HEK293 (cell line): ENCODE measurements around the gene ABCA2.
A peak's percentile ranks its signal among the peaks of the same experiment; 100 is the strongest.

Experiments used
- CTCF ChIA-PET: fragments of 350-600 bp; formaldehyde crosslinking; extraction: SDS; loops from one replicate; lab custom pipeline; 2021; ENCODE audit warnings: antibody characterized with exemption; lab: Yijun Ruan, JAX
- POLR2A ChIA-PET: fragments of 300-600 bp; formaldehyde crosslinking; extraction: SDS; loops from one replicate; lab custom pipeline; 2020; ENCODE audit warnings: antibody characterized with exemption, inconsistent platforms; lab: Yijun Ruan, JAX
- H3K27ac ChIP-seq: fragments of 200-500 bp; sonication (Bioruptor generic); 2 replicates; pipeline ENCODE4 v1.5.1; 2014; ENCODE audit warnings: low read depth, low read length, control low read depth, inconsistent platforms; ENCODE audit errors: extremely low read depth
- H3K36me3 ChIP-seq, 2 experiments: fragments of 200-500 bp in 1 of 2; sonication (Bioruptor generic) in 1 of 2; 1 replicate in 1 of 2; 2 replicates in 1 of 2; pipeline ENCODE4 v1.5.1; 2014 to 2017; ENCODE audit warnings: inconsistent platforms in 2 of 2, low read length in 2 of 2; ENCODE audit not compliant: control insufficient read depth in 2 of 2, insufficient read depth in 1 of 2
- H3K4me1 ChIP-seq: fragments of 200-500 bp; sonication (Bioruptor generic); 2 replicates; pipeline ENCODE4 v1.5.1; 2014; ENCODE audit warnings: mild to moderate bottlenecking, low read length, inconsistent platforms; ENCODE audit not compliant: control insufficient read depth, insufficient read depth
- H3K4me3 ChIP-seq: 2 replicates; pipeline ENCODE4 v1.5.1; 2011; ENCODE audit warnings: low read depth, mild to moderate bottlenecking, control low read depth, low read length, moderate library complexity
- H3K9me3 ChIP-seq: fragments of 200-500 bp; sonication (Bioruptor generic); 2 replicates; pipeline ENCODE4 v1.5.1; 2014; ENCODE audit warnings: low read depth, low read length, inconsistent platforms; ENCODE audit not compliant: control insufficient read depth, insufficient read depth
- KLF1 ChIP-seq: fragments of 450-650 bp; formaldehyde crosslinking; IDR thresholded peaks from 2 replicates; pipeline ENCODE4 v1.5.1; 2016; ENCODE audit warnings: missing biosample characterization, missing genetic modification characterization
- KLF7 ChIP-seq: fragments of 450-650 bp; formaldehyde crosslinking; IDR thresholded peaks from 2 replicates; pipeline ENCODE4 v1.5.1; 2016; ENCODE audit warnings: missing biosample characterization, missing genetic modification characterization, borderline replicate concordance
- KLF8 ChIP-seq: fragments of 450-650 bp; formaldehyde crosslinking; IDR thresholded peaks from 2 replicates; pipeline ENCODE4 v1.5.1; 2016; ENCODE audit warnings: missing biosample characterization, missing genetic modification characterization
- KLF9 ChIP-seq: fragments of 450-650 bp; formaldehyde crosslinking; IDR thresholded peaks from 2 replicates; pipeline ENCODE4 v1.5.1; 2016; ENCODE audit warnings: missing biosample characterization, missing genetic modification characterization, low read depth
- PRDM1 ChIP-seq: fragments of 450-650 bp; formaldehyde crosslinking; IDR thresholded peaks from 2 replicates; pipeline ENCODE4; 2016; ENCODE audit warnings: missing biosample characterization, missing genetic modification characterization
- PRDM10 ChIP-seq: fragments of 450-650 bp; formaldehyde crosslinking; IDR thresholded peaks from 2 replicates; pipeline ENCODE4 v1.5.1; 2016; ENCODE audit warnings: missing biosample characterization, missing genetic modification characterization
- PRDM6 ChIP-seq: fragments of 450-650 bp; formaldehyde crosslinking; IDR thresholded peaks from 2 replicates; pipeline ENCODE4 v1.5.1; 2017; ENCODE audit warnings: missing biosample characterization, missing genetic modification characterization
- SALL2 ChIP-seq: fragments of 450-650 bp; formaldehyde crosslinking; IDR thresholded peaks from 2 replicates; pipeline ENCODE4 v1.5.0; 2017; ENCODE audit warnings: missing biosample characterization, mild to moderate bottlenecking, missing genetic modification characterization, borderline replicate concordance
- ZFHX2 ChIP-seq: fragments of 450-650 bp; formaldehyde crosslinking; conservative IDR thresholded peaks from 2 replicates; pipeline ENCODE4 v1.5.1; 2016; ENCODE audit warnings: missing biosample characterization, missing genetic modification characterization
- ZNF133 ChIP-seq: fragments of 450-650 bp; formaldehyde crosslinking; IDR thresholded peaks from 2 replicates; pipeline ENCODE4 v1.5.1; 2016; ENCODE audit warnings: missing biosample characterization, missing genetic modification characterization
- ZNF138 ChIP-seq: fragments of 450-650 bp; formaldehyde crosslinking; IDR thresholded peaks from 2 replicates; pipeline ENCODE4 v1.5.1; 2016; ENCODE audit warnings: missing biosample characterization, missing genetic modification characterization, borderline replicate concordance
- ZNF221 ChIP-seq: fragments of 450-650 bp; formaldehyde crosslinking; IDR thresholded peaks from 2 replicates; pipeline ENCODE4 v1.5.1; 2017; ENCODE audit warnings: missing biosample characterization, missing genetic modification characterization, borderline replicate concordance
- ZNF280C ChIP-seq: fragments of 450-650 bp; formaldehyde crosslinking; IDR thresholded peaks from 2 replicates; pipeline ENCODE4 v1.5.1; 2016; ENCODE audit warnings: missing biosample characterization, missing genetic modification characterization
- ZNF302 ChIP-seq: fragments of 450-650 bp; formaldehyde crosslinking; IDR thresholded peaks from 2 replicates; pipeline ENCODE4 v1.5.1; 2016; ENCODE audit warnings: missing biosample characterization, missing genetic modification characterization, low read depth
- ZNF416 ChIP-seq: fragments of 450-650 bp; formaldehyde crosslinking; IDR thresholded peaks from 2 replicates; pipeline ENCODE4 v1.5.1; 2016; ENCODE audit warnings: missing biosample characterization, missing genetic modification characterization
- ZNF488 ChIP-seq: fragments of 450-650 bp; formaldehyde crosslinking; IDR thresholded peaks from 2 replicates; pipeline ENCODE4 v1.5.1; 2016; ENCODE audit warnings: missing biosample characterization, missing genetic modification characterization
- ZNF555 ChIP-seq: fragments of 450-650 bp; formaldehyde crosslinking; conservative IDR thresholded peaks from 2 replicates; pipeline ENCODE4 v1.5.1; 2017; ENCODE audit warnings: missing biosample characterization, mild to moderate bottlenecking, missing genetic modification characterization, inconsistent platforms
- ZNF600 ChIP-seq: fragments of 450-650 bp; formaldehyde crosslinking; IDR thresholded peaks from 2 replicates; pipeline ENCODE4 v1.5.1; 2016; ENCODE audit warnings: missing biosample characterization, missing genetic modification characterization
- ZNF610 ChIP-seq: fragments of 450-650 bp; formaldehyde crosslinking; IDR thresholded peaks from 2 replicates; pipeline ENCODE4 v1.5.1; 2016; ENCODE audit warnings: missing biosample characterization, missing genetic modification characterization, borderline replicate concordance
- ZNF629 ChIP-seq: fragments of 450-650 bp; formaldehyde crosslinking; IDR thresholded peaks from 2 replicates; pipeline ENCODE4 v1.5.1; 2017; ENCODE audit warnings: missing biosample characterization, missing genetic modification characterization
- ZNF704 ChIP-seq: fragments of 450-650 bp; formaldehyde crosslinking; IDR thresholded peaks from 2 replicates; pipeline ENCODE4 v1.5.1; 2016; ENCODE audit warnings: missing biosample characterization, missing genetic modification characterization
- ZNF843 ChIP-seq: fragments of 450-650 bp; formaldehyde crosslinking; IDR thresholded peaks from 2 replicates; pipeline ENCODE4 v1.5.1; 2016; ENCODE audit warnings: missing biosample characterization, missing genetic modification characterization
- ZSCAN30 ChIP-seq: fragments of 450-650 bp; IDR thresholded peaks from 2 replicates; pipeline ENCODE4 v1.5.1; 2018; ENCODE audit warnings: missing biosample characterization, mild to moderate bottlenecking, missing genetic modification characterization, moderate library complexity

ABCA2 gene

DNA sequence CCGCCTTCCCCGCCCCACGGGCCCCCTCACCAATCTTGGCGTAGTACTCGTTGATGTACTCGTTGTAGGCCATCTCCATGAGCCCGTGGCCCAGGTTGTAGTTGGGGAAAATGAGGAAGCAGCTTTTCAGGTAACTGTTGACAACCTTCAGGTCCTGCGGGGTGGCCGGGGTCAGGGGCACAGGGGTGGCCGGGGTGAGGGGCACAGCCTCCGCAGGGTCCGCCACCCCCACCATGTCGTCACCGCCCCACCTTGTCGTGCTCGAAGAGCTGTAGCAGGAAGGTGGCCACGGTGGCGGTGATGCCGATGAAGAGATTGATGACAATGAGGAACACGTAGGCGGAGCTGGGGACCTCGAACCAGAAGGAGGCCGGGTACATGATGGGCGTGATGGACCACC is 16.9 kb downstream of the ABCA2 start:
- TF ChIP-seq PRDM6 (tag by site-specific recombination) (no peak), KLF7 (no peak), PRDM1 (no peak), ZNF610 (tag by site-specific recombination) (no peak)
- H3K36me3 ChIP-seq: peaks cover 0 to 39% of the 10 kb centered on the region in 2 experiments; a peak in 1 of 3 replicates
- no peak overlapping the region for H3K4me3 ChIP-seq
- H3K4me1 ChIP-seq: peaks cover 3% of the 10 kb centered on the region; the same call in 1 of the 2 replicates
- H3K9me3 ChIP-seq: no peaks in the 10 kb centered on the region
- no peak overlapping the region for H3K27ac ChIP-seq
- CTCF ChIA-PET: interaction anchor here (0.7 kb wide), 1 partner anchor 63 kb away, joined by 3 read pairs; no protein-coding TSS in a partner anchor
- POLR2A ChIA-PET: interaction anchor here (1.0 kb wide), 1 partner anchor 15 kb away, joined by 4 read pairs; the partner anchor contains the start of gene CLIC3

DNA sequence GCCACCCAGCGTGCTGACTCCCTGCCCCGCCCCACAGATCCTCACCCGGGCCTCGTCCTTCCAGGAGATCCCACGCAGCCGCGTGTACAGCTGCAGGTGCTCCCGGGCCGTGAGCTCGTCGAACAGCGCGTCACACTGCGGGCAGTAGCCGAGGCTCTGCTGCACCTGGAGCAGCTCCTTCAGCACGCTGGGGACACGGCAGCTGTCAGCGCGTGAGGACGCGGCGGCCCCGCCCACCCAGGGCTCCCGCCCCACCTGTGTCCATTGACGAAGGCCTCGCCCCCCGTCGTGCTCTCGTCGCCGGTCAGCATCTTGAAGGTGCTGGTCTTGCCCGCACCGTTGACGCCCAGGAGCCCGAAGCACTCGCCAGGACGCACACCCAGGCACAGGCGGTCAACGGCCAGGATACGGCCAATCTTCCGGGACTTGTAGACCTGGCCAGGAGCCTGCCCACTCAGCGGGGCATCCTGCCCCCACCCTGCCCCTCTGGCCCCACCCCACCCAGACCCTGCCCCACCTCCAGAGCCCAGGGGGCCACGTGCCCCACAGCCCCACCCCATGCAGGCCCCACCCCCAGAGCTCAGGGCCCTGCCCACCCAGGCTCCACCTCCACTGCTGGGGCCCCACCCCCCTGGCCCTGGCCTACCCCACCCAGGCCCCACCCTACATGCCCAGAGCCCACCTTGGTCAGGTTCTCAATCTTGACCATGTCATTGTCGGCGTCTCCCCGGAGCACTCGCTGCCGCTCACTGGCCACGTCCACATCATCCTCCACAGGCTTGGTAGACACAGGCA is 17.9 kb downstream of the ABCA2 start:
- CTCF ChIA-PET: no interaction called here
- POLR2A ChIA-PET: interaction anchor here (0.5 to 0.6 kb wide), 3 partner anchors 14 to 32 kb away, joined by 3 to 5 read pairs (median 3); partner anchors contain the start of gene CLIC3
- Histone ChIP-seq H3K9me3 (no peaks in the 10 kb centered on the region), H3K36me3 (peaks cover 0 to 30% of the 10 kb centered on the region in 2 experiments; a peak in 1 of 3 replicates), H3K27ac (no peak overlapping the region), H3K4me3 (no peak overlapping the region), H3K4me1 (peaks cover 3% of the 10 kb centered on the region; the same call in 1 of the 2 replicates)
- no peak for TF ChIP-seq ZNF843 (tag by site-specific recombination)
- TF ChIP-seq ZNF629 (tag by site-specific recombination): no peak
- TF ChIP-seq ZNF138 (tag by site-specific recombination): no peak
- peak; percentile 71 for TF ChIP-seq KLF1 (tag by site-specific recombination)
- no peak for TF ChIP-seq ZNF488 (tag by site-specific recombination)
- TF ChIP-seq ZNF133: no peak
- no peak for TF ChIP-seq ZNF280C (tag by site-specific recombination)
- no peak for TF ChIP-seq ZNF416
- TF ChIP-seq PRDM10: no peak
- no peak for TF ChIP-seq ZFHX2
- 0 out of 2 replicates have a peak, but pooled peaks have one; percentile 16 for TF ChIP-seq ZNF600 (tag by site-specific recombination)
- TF ChIP-seq KLF8 (tag by site-specific recombination): peak; percentile 55; the same call in 1 of the 2 replicates
- TF ChIP-seq ZNF704 (tag by site-specific recombination): no peak
- no peak for TF ChIP-seq ZNF221 (tag by site-specific recombination)
- TF ChIP-seq SALL2: no peak
- TF ChIP-seq KLF9: no peak
- no peak for TF ChIP-seq ZNF555
- TF ChIP-seq ZSCAN30 (tag by site-specific recombination): no peak
- no peak for TF ChIP-seq ZNF302
